Hematopoietic multipotent progenitor cell treated with erythropoietin and hydrocortisone succinate and interleukin-3 and kit ligand, for 8 days (in vitro differentiated cells): ENCODE data around the gene GLS.
"Not testable (repeated sequence)": the region's sequence is repeated elsewhere in the genome, so short reads cannot be mapped to it uniquely, and the experiment has no call there.

Experiments used
- DNase-seq: peaks from one replicate; pipeline ENCODE4 v3.0.0-alpha.2; 2015

Gene GLS

GRCh38 chr2:190938771-190939335, 58.2 kb downstream of the GLS start:
- no peak for DNase-seq

GRCh38 chr2:190940454-190940853, 59.8 kb downstream of the GLS start:
- DNase-seq = no peak

GRCh38 chr2:190941571-190941970, 61.0 kb downstream of the GLS start:
- DNase-seq = no peak

DNA sequence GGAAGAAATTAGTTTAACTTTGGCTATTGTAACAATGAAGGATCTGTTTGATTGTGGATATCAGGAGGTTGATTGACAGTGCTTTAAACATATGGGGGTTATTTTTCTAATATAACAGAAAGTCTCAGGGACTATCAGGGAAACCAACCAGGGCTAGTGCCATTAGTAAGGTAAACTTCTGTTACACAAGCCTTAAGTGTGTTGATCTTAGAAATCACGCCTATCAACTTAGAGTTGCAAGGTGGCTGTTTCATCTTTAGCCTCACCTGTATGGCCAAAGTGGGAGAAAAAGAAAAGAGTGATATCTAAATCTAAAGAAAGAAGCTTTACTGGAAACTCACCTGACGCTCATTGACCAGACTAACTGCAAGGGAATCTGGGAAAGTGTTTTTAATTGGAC, 62.1 kb downstream of the GLS start:
- no peak for DNase-seq

DNA sequence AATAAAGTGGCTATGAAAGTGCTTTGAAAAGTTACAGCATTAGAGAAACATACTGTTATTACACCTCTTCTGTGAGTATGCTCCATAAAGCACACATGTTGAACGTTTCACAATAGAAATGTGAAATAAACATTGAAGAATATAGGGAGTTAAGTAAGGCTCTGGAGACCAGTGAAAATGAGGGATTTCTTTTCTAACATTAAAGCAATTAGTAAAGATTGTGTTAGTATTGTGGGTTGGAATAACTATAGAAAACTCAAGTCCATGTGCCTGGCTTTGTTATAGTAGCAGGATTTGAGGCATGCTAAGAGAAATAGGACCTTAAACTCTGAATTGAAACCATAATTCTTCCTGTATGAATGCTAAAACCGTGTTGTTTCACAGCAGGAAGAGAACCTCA, 63.1 kb downstream of the GLS start:
- no peak for DNase-seq

DNA sequence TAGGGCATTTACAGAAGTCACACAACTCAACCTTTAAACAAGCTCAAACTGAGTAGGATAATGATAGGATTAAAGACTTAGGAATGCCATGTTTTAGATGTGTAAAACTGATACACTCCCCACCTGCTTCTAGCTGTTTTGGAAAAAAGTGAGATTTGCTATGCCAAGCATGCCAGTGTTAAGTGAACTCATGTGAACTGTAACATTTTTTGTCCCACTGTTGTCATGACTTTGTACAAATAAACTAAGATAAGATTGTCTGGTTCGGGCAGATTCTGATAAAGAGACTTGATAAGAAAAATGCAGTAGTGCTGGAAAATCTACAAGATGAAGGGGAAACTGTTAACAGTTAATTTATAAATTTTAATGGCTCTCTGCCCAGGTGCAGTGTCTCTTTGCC, 66.5 kb downstream of the GLS start:
- peak; percentile 51 for DNase-seq

DNA sequence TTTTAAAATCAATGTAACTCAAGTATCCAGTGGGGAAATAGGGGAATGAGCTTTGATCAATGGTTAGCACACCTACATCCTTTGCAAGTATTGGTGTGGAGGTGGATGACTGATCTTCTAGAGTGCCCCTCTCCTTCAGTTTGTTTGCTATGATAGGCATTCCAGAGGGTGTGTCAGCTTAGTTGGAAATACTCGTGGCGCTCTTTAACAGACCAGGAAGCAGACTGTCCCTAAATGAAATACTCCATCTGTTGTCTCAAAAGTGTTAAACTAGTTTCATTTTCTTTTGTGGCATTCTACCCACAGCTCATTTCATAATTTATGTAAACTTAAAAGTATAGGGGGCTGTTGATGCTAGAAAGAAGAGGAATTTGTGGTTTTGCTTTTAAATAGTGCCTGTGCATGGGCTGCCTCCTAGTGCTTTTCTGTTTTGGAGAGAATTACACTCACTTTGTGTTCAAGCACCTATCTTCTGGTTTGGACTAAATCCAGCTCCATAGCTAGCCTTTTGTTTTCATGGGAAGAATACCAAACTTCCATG, 67.2 kb downstream of the GLS start:
- peak; percentile 18 for DNase-seq

GRCh38 chr2:190948671-190949070, 68.0 kb downstream of the GLS start:
- no peak for DNase-seq

DNA sequence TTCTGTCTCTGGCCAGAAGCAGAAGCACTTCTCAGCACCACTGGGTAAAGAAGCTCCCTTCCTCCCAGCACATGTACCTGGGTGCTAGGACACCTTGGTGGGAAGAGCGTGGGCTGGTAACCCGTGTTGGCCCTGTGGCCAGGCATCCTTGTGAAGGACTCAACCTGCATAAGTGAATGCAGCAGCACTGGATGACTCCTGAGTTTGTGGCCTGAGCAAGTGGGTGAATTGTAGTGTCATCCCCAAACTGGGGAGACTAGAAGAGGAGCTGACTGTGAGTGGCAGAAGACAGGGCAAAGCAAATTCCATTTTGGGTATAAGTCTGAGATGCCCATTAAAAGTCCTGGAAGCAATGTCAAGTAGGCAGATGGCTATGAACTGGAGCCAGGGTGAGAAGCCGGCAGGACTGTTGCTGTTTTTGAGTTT, 70.0 kb downstream of the GLS start:
- no peak for DNase-seq

DNA sequence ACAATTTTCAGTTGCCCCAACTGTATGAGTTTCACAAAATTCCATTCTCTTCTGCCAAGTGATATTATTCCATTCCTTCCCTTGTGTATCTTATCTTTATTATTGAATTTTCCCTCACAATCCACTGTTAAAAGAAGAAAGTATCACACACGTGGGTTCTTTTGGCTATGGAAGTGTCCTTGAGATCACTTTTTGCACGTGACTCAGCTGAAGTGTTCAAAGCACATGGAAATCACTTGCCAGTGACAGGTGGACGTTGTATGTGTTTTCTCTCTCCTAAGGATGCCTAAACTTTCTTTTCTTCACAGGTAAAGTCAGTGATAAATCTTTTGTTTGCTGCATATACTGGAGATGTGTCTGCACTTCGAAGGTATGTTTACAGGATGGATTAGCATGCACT, 72.6 kb downstream of the GLS start:
- DNase-seq = no peak

- no peak for DNase-seq
Observed at GRCh38 chr2:190959911-190960788, 79.5 kb downstream of the GLS start.

GRCh38 chr2:190961117-190961516, 80.5 kb downstream of the GLS start:
- not testable (repeated sequence) for DNase-seq

DNA sequence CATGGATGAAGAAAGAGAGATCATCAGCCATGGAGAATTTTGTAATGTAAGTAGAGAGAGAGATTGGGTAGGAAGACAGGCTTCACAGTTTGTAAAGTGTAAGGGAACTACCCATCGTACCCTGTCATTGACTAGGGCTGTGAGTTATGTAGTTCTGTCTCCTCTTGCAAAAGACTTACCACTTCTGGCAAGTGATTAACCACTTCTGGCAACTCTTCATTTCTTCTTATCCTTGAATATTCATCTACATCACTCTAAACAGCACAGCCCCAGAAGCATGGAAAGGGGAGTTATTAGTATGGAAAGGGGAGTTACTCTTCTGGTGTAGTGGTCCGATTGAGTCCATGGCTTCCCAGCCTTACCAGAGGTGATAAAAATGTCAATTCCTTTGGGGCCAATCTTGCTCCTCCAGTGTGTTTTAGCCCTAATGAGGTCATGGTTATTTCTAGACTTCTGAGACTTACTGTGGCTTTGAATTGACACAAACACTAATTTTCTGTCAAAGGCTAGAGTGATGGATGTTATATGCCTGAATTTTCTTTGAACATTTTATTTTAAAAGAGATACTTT, 81.4 kb downstream of the GLS start:
- no peak for DNase-seq

GRCh38 chr2:190963088-190963487, 82.5 kb downstream of the GLS start:
- no peak for DNase-seq

DNA sequence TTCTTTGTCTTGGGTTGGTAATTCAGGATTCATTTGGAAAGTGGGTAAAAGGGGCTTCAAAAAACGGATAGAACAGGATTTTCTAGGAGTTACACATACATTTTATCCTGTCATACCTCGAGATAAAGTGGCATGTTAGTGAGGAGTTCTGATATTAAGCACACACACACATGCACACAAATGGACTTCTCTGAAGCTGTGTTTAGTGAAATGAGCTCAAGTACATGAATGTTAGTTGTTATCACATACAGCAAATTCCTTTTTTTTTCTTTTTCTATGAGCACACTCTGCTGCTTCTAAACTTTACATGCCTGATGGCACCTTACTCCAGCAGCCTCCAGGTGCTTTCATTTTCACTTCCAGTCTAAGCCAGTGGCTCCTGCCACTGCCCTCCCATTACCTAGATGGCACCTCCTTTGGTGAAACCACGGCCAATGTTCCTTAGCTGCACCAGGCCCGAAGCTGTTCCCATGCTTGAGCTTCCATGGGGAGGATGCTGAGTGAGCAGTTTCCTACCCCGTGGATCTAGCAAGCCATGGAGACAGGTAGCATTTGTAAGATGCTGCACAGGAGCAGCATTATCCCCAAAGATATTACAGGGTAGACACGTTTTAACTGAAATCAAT, 83.7 kb downstream of the GLS start:
- DNase-seq = no peak

- DNase-seq = no peak
Observed at GRCh38 chr2:190965580-190966222, 85.1 kb downstream of the GLS start.

- DNase-seq = no peak
Observed at GRCh38 chr2:190968522-190968921, 87.9 kb downstream of the GLS start.

DNA sequence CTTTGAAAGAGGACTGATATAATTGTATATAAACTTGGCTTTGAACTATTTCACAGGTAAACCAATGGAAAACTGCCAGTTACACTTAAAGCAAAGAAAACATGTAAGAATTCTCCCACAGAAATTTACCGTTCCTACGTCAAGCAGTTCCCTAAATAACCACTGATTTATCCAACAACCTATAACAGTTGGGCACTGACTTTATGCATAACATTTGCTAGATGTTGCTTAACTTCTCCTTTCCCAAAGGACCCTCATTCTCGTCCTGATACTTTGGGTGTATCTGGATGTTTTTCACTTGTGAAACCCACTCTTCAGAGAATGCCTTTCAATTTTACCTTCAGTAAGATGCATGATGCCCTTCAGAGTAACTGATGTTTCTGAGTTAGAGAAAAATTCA, 89.5 kb downstream of the GLS start:
- DNase-seq = no peak

GRCh38 chr2:190970873-190971506, 90.4 kb downstream of the GLS start:
- no peak for DNase-seq

- no peak for DNase-seq
Observed at GRCh38 chr2:190972213-190972612, 91.6 kb downstream of the GLS start.

- no peak for DNase-seq
Observed at GRCh38 chr2:190972846-190973245, 92.2 kb downstream of the GLS start.

DNA sequence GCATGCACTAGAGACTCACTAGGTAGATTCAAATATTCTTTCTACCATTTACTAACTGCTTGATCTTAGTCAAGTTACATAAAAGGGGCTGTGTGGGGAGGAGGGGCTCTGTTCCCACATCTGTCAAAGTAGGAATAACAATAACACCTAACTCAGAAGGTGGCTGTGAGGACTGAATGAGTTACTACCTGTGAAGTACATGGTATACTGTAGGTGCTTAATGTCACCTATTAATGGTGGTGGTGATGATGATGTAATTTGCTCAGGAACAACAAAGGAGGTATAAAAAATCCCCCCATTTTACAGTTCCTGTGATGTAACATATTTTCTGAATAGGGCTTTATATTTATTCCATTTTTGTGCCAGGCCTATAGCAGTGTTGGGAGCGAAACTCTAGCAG, 92.6 kb downstream of the GLS start:
- no peak for DNase-seq
